ENCODE results near the gene MAP2K5.

MAP2K5 gene

DNA sequence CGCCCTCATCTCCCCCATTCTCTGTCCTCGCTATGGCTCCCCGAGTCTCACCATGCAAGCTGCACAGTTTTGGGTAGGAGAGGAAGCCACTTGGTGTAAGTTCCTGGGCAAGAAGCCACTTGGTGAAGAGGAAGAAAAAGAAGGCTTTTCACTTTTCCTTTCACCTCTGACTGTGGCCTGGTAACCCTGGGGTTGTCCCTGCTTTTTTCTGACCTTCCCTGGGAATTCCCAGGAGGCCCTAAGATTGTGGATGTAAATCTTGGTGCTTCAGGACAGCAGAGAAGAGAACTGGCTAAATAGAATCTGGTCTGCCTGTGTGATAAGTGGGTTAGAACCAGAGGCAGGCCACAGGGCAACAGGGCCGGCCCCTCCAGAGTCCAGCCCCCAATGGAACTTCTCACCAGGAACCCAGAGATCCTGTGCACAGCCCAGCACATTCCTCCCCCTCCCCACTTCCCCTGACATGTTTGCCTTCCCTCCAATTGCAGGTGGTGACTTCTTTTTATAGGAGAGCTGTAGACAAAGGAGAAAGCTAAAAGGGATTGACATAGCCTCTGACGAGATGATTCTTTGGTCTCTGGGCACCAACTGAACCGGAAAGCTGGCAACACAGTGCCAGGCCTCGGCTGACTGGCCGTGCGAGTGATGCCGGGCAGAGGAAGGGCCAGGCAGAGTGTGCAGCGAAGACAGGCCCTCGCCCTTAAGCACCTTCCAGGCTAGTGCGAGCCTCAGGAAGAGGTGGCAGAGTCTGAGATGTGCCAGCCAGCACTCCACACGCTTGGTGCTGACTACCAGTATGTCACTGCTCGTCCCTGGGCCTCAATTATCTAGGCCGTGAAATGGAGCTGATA lies 263.4 kb downstream of the MAP2K5 start:
- Histone ChIP-seq H3K36me3 (replicated peaks; ENCODE audit: insufficient read depth, low read length) (no peaks in the 10 kb centered on the region), H3K9me3 (replicated peaks; ENCODE audit: insufficient read depth, low read length) (no peaks in the 10 kb centered on the region), H2AFZ (ENCODE audit: low read length) (no peak overlapping the region), H3K4me3 (ENCODE audit: low read length) (no peak overlapping the region), H3F3A (ENCODE audit: insufficient read depth, low read length) (no peaks in the 10 kb centered on the region), H3K9me2 (replicated peaks; ENCODE audit: insufficient read depth, low read length) (no peaks in the 10 kb centered on the region), H4K20me1 (ENCODE audit: insufficient read depth, low read length) (no peaks in the 10 kb centered on the region), H3K27me3 (replicated peaks; ENCODE audit: insufficient read depth, low read length) (no peaks in the 10 kb centered on the region), H3K27ac (ENCODE audit: low read length) (no peak overlapping the region), H3K9ac (ENCODE audit: low read length) (no peak overlapping the region), H3K4me2 (ENCODE audit: low read depth, low read length) (no peak overlapping the region), H3K4me1 (ENCODE audit: low read length) (no peaks in the 10 kb centered on the region), H3K79me2 (ENCODE audit: low read length) (no peaks in the 10 kb centered on the region)
- TF ChIP-seq EZH2phosphoT487 (IDR thresholded peaks at IDR 0.05; ENCODE audit: low read length) (no peak), EZH2 (optimal IDR thresholded peaks at IDR 0.05; ENCODE audit: low read depth, low read length) (no peak)
- TF ChIP-seq, protein P1, sequence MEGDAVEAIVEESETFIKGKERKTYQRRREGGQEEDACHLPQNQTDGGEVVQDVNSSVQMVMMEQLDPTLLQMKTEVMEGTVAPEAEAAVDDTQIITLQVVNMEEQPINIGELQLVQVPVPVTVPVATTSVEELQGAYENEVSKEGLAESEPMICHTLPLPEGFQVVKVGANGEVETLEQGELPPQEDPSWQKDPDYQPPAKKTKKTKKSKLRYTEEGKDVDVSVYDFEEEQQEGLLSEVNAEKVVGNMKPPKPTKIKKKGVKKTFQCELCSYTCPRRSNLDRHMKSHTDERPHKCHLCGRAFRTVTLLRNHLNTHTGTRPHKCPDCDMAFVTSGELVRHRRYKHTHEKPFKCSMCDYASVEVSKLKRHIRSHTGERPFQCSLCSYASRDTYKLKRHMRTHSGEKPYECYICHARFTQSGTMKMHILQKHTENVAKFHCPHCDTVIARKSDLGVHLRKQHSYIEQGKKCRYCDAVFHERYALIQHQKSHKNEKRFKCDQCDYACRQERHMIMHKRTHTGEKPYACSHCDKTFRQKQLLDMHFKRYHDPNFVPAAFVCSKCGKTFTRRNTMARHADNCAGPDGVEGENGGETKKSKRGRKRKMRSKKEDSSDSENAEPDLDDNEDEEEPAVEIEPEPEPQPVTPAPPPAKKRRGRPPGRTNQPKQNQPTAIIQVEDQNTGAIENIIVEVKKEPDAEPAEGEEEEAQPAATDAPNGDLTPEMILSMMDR (IDR thresholded peaks at IDR 0.05; ENCODE audit: low read length): no peak
- DNase-seq: no peak

DNA sequence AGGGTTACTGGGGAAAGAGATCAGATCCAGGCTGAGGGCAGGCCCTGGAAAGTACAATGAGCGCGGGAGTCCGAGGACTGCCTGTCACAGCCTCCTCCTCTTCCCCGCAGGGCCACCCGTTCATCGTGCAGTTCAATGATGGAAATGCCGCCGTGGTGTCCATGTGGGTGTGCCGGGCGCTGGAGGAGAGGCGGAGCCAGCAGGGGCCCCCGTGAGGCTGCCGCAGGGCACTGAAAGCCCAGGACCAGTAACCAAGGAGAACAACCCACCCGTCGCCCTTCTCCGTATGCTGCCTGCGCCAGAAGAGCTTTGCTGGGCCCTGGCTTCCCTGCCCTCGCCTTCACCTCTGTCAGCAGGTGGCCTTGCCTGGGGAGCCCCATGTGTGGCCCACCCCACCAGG lies 264.0 kb downstream of the MAP2K5 start:
- Histone ChIP-seq H4K20me1 (ENCODE audit: insufficient read depth, low read length) (no peaks in the 10 kb centered on the region), H3K4me1 (ENCODE audit: low read length) (no peaks in the 10 kb centered on the region), H3K4me2 (ENCODE audit: low read depth, low read length) (no peak overlapping the region), H3K9ac (ENCODE audit: low read length) (no peak overlapping the region), H3K27me3 (replicated peaks; ENCODE audit: insufficient read depth, low read length) (no peaks in the 10 kb centered on the region), H2AFZ (ENCODE audit: low read length) (no peak overlapping the region), H3K36me3 (replicated peaks; ENCODE audit: insufficient read depth, low read length) (no peaks in the 10 kb centered on the region), H3K9me2 (replicated peaks; ENCODE audit: insufficient read depth, low read length) (no peaks in the 10 kb centered on the region), H3F3A (ENCODE audit: insufficient read depth, low read length) (no peaks in the 10 kb centered on the region), H3K79me2 (ENCODE audit: low read length) (no peaks in the 10 kb centered on the region), H3K9me3 (replicated peaks; ENCODE audit: insufficient read depth, low read length) (no peaks in the 10 kb centered on the region), H3K4me3 (ENCODE audit: low read length) (no peak overlapping the region), H3K27ac (ENCODE audit: low read length) (no peak overlapping the region)
- TF ChIP-seq, protein P1 (IDR thresholded peaks at IDR 0.05; ENCODE audit: low read length): no peak
- TF ChIP-seq EZH2phosphoT487 (IDR thresholded peaks at IDR 0.05; ENCODE audit: low read length): no peak
- no peak for TF ChIP-seq EZH2 (optimal IDR thresholded peaks at IDR 0.05; ENCODE audit: low read depth, low read length)
- DNase-seq: no peak

DNA sequence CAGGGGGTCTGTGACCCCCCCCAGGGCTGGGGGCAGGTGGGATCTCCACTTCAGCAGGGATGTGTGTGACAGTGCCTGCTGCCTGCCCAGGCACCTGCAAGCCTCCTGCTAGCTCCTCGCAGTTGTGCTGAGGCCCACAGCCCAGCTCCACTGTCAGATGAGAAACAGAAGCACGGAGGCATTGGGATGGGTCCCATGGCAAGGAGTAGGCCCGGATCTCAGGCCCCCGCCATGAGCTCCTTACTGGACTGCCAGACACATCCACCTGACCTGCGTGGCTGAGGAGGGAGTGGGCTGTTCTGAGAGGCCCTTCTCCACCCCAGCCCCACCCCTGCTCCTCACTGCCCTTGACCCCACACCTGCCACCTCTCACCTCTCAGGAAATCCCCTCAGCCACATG lies 264.6 kb downstream of the MAP2K5 start:
- TF ChIP-seq EZH2phosphoT487 (IDR thresholded peaks at IDR 0.05; ENCODE audit: low read length) (no peak), EZH2 (optimal IDR thresholded peaks at IDR 0.05; ENCODE audit: low read depth, low read length) (no peak)
- TF ChIP-seq, protein P1 (IDR thresholded peaks at IDR 0.05; ENCODE audit: low read length): no peak
- H3K4me1 ChIP-seq (ENCODE audit: low read length): no peaks in the 10 kb centered on the region
- DNase-seq: no peak
- H3K27me3 ChIP-seq (replicated peaks; ENCODE audit: insufficient read depth, low read length): no peaks in the 10 kb centered on the region
- H3K9me2 ChIP-seq (replicated peaks; ENCODE audit: insufficient read depth, low read length): no peaks in the 10 kb centered on the region
- no peaks in the 10 kb centered on the region for H3K79me2 ChIP-seq (ENCODE audit: low read length)
- no peaks in the 10 kb centered on the region for H3K36me3 ChIP-seq (replicated peaks; ENCODE audit: insufficient read depth, low read length)
- no peaks in the 10 kb centered on the region for H4K20me1 ChIP-seq (ENCODE audit: insufficient read depth, low read length)
- H3K9ac ChIP-seq (ENCODE audit: low read length): no peak overlapping the region
- no peak overlapping the region for H3K27ac ChIP-seq (ENCODE audit: low read length)
- no peak overlapping the region for H3K4me3 ChIP-seq (ENCODE audit: low read length)
- no peak overlapping the region for H3K4me2 ChIP-seq (ENCODE audit: low read depth, low read length)
- no peak overlapping the region for H2AFZ ChIP-seq (ENCODE audit: low read length)
- no peaks in the 10 kb centered on the region for H3K9me3 ChIP-seq (replicated peaks; ENCODE audit: insufficient read depth, low read length)
- H3F3A ChIP-seq (ENCODE audit: insufficient read depth, low read length): no peaks in the 10 kb centered on the region

Data from MM.1S (cell line).